GM10266 (cell line): ENCODE results near the gene TRPC1.

Experiments used
- DNase-seq: peaks from one replicate; pipeline ENCODE4 v3.0.0; 2012; ENCODE audit errors: extremely low spot score
- CTCF ChIP-seq: IDR thresholded peaks from 2 replicates; pipeline ENCODE4 v1.5.1; 2012; ENCODE audit warnings: mild to moderate bottlenecking, low read depth; ENCODE audit not compliant: control insufficient read depth, insufficient read depth; ENCODE audit errors: missing control alignments

The TRPC1 gene

GRCh38 chr3:142724682-142725356 lies 985 bp downstream of the TRPC1 start:
- no peak for TF ChIP-seq CTCF
- no peak for DNase-seq

- TF ChIP-seq CTCF = no peak
- no peak for DNase-seq
These were observed 1.5 kb downstream of the TRPC1 start for GRCh38 chr3:142725357-142725739.

- DNase-seq = no peak
- no peak for TF ChIP-seq CTCF
These were observed 2.2 kb downstream of the TRPC1 start for GRCh38 chr3:142726017-142726416.

GRCh38 chr3:142732066-142732465 lies 8.2 kb downstream of the TRPC1 start:
- no peak for TF ChIP-seq CTCF
- DNase-seq = no peak

- no peak for DNase-seq
- TF ChIP-seq CTCF = no peak
These were observed 11.0 kb downstream of the TRPC1 start for GRCh38 chr3:142734834-142735233.

GRCh38 chr3:142735462-142735861 lies 11.6 kb downstream of the TRPC1 start:
- no peak for DNase-seq
- TF ChIP-seq CTCF = no peak

- DNase-seq = no peak
- TF ChIP-seq CTCF = no peak
These were observed 14.6 kb downstream of the TRPC1 start for GRCh38 chr3:142738396-142738795.
